Activated T-cell treated with anti-CD3 and anti-CD28 coated beads for 1 hour (primary cell): ENCODE measurements around the gene CXADR.
"Not testable (repeated sequence)": the region's sequence is repeated elsewhere in the genome, so short reads cannot be mapped to it uniquely, and the experiment has no call there.

Experiments
- DNase-seq: peaks from one replicate; pipeline ENCODE4 v3.0.0-alpha.2; 2020; ENCODE audit warnings: low read depth

CXADR gene

GRCh38 chr21:17502985-17503384 lies 9.9 kb upstream of the CXADR start:
- not testable (repeated sequence) for DNase-seq

DNA sequence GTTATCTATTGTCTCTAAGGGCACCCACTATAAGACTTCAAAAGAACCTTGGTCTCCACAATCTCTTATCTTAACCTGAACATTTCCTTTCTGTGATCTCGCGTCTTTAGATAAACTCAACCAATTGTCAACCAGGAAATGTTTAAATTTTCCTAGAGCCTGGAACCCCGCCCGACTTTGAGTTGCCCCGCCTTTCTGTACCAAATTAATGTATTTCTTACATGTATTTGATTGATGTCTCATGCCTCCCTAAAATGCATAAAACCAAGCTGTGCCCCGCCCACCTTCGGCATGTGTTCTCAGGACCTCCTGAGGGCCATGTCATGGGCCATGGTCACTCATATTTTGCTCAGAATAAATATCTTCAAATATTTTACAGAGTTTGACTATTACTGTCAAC lies 5.9 kb upstream of the CXADR start:
- DNase-seq, result no peak

GRCh38 chr21:17507591-17507990 lies 5.3 kb upstream of the CXADR start:
- DNase-seq, result no peak

GRCh38 chr21:17513214-17514123 lies 626 bp downstream of the CXADR start:
- no peak for DNase-seq

- DNase-seq, result no peak
These were observed 1.4 kb downstream of the CXADR start for GRCh38 chr21:17514124-17514845.

DNA sequence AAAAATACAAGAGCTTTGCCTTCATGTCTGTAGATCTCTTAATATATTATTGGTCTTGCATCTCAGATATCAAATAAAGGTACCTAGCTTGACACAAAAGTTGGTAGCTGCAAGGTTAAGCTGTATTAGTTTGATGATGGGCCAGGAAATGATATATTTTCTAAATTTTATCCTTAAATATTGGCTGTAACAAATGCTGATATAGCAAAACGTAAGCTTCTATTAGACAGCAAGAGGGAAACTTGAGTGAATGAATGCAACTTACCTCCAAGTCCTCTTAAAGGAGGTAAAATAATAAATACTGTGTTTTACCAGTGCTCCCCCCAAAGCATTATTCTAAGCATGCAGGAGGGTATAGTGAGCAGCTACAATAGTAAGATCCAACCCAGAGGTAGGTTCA lies 4.2 kb downstream of the CXADR start:
- not testable (repeated sequence) for DNase-seq

GRCh38 chr21:17519208-17519738 lies 6.4 kb downstream of the CXADR start:
- DNase-seq, result no peak

GRCh38 chr21:17519965-17520609 lies 7.2 kb downstream of the CXADR start:
- no peak for DNase-seq

- DNase-seq, result no peak
These were observed 10.2 kb downstream of the CXADR start for GRCh38 chr21:17523007-17523451.

DNA sequence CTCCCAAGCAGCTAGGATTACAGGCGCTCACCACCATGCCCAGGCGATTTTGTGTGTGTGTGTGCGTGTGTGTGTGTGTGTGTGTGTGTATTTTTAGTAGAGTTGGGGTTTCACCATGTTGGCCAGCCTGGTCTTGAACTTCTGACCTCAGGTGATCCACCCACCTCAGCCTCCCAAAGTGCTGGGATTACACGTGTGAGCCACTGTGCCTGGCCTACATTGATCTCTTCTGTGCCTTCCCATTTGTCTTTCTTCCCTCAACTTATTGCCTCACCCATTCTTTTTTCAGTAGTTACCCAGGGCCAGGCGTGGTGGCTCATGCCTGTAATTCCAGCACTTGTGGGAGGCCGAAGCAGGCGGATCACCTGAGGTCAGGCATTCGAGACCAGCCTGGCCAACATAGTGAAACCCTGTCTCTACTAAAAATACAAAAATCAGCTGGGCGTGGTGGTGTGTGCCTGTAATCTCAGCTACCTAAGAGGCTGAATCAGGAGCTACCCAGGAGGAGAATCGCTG lies 11.2 kb downstream of the CXADR start:
- DNase-seq, result not testable (repeated sequence)

DNA sequence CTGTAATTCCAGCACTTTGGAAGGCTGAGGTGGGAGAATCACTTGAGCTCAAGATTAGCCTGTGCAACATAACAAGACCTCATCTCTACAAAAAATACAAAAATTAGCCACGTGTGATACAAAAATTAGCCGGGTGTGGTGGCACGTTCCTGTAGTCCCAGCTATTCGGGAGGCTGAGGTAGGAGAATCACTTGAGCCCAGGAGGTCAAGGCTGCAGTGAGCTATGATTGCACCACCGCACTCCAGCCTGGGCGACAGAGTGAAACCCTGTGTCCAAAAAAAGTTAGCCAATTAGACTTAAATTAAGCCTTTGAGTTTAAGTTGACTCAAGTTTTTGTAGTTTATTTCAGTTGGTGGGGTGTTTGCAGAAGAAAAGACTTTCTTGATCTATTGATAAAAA lies 11.8 kb downstream of the CXADR start:
- no peak for DNase-seq

- DNase-seq, result no peak
These were observed 13.9 kb downstream of the CXADR start for GRCh38 chr21:17526776-17527175.

DNA sequence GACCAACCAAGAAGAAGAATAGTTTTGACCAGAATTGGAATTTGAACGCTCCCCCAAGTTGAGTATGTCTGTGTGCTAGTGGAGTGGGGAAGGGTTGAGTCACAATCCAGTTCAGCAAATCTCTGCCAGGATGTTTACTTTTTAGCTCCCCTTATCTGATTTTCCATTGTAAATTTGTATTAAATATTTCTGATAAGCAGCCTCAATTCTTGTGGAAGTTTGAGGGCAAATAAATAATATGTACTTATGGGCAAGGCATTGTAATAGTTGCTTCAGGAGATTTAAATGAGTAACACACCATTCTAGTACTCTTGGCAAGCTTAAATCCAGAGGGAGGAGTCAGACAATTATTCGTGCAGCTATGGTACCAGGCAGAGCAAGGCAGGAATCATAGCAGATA lies 14.4 kb downstream of the CXADR start:
- DNase-seq, result no peak

DNA sequence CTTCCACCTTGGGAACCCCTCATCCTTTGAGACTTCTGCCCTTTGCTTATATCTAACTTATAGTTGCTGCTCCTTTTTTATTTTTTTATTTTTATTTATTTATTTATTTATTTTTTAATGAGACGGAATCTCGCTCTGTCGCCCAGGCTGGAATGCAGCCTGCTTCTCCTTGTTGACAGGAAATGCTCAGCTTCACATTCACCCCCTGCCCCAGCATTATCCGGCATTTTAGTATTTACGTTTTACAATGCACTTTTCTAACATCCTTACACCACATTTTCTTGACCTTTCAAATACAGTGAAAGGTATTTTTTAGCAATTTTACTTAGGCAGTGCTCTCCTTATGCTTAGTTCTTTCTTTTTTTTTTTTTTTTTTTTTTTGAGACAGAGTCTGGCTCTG lies 14.9 kb downstream of the CXADR start:
- no peak for DNase-seq

- no peak for DNase-seq
These were observed 16.8 kb downstream of the CXADR start for GRCh38 chr21:17529648-17530047.

DNA sequence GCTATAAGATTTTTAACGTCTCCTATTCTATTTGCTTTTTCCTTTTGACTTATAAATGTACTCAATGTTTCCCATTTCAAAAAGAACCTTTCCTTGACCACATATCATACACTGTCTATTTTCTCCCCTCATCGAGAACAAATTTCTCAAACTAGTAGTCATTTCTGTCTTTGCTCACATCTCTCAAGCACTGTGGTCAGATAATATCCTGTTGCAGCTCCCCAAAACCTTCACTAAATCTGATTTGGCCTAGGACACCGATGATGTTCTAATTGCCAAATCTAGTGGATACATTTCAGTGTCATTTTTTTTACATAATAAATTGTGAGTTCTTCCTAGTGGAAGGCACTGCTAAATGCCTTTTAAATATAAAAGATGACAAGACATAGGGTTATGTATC lies 19.4 kb downstream of the CXADR start:
- no peak for DNase-seq

DNA sequence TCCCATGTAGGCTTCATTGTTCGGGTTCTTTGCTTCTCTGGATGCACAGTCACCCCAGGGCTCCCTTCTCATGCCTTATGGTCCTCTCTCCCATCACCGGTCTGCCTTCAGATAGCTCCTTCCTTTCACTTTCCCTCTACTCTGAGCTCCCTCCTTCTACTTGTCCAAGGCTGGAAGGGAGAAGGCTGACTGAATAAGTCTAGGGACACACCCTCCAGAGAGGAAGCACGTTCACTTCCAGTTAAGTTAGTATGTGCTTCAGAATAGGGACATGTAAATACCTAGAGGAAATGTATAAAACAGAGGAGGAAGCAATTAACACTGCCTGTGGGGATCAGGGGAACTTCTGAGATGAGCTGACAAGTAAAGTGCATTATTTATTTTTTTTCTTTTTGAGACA lies 23.5 kb downstream of the CXADR start:
- no peak for DNase-seq

DNA sequence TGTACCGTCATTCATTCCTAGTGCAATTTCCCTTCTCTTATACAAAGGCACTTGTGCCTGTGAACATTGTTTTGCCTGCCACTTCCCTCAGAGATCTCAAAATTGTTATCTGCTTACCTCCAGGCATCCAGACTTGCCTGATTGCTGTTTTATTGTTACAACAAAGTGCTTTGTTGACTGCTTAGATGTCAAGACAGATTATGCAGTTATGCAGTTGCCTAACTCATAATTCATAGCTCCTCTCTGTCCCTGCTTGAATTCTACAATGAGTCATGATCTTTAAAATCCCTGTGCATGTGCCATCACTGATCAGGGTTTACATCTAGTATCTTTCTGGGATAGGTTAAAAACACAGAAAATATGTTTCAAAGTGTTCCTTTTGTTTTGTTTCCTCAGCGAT lies 24.5 kb downstream of the CXADR start:
- DNase-seq, result no peak

- DNase-seq, result no peak
These were observed 25.7 kb downstream of the CXADR start for GRCh38 chr21:17538576-17538975.

- DNase-seq, result no peak
These were observed 26.5 kb downstream of the CXADR start for GRCh38 chr21:17539323-17539722.

GRCh38 chr21:17539743-17540341 lies 27.0 kb downstream of the CXADR start:
- DNase-seq, result no peak

GRCh38 chr21:17540530-17540929 lies 27.7 kb downstream of the CXADR start:
- no peak for DNase-seq
